ENCODE measurements around the gene CALD1. TPM values are rescaled to one million over a fixed set of nuclear protein-coding genes. Genes with fewer than 3 reads are reported as not detected.

The CALD1 gene
- total and polyA plus RNA-seq, 2 experiments from 2014 or later = 132 to 842 TPM

- Histone ChIP-seq H3K27ac (ENCODE audit: low read depth) (no peak overlapping the region), H3K36me3 (ENCODE audit: insufficient read depth) (peaks cover 13% of the 10 kb centered on the region; the same call in 1 of the 2 replicates), H3K4me1 (ENCODE audit: insufficient read depth) (peaks cover 13% of the 10 kb centered on the region; the same call in 1 of the 2 replicates), H2AFZ (no peak overlapping the region), H3K27me3 (ENCODE audit: insufficient read depth) (no peaks in the 10 kb centered on the region), H3K9me2 (ENCODE audit: insufficient read depth) (no peaks in the 10 kb centered on the region), H4K20me1 (replicated peaks; ENCODE audit: insufficient read depth) (peaks cover 10% of the 10 kb centered on the region; the same call in 1 of the 2 replicates), H3K4me2 (no peak overlapping the region), H3F3A (replicated peaks; ENCODE audit: low read depth) (no peaks in the 10 kb centered on the region), H3K79me2 (replicated peaks; ENCODE audit: insufficient read depth) (peaks cover 71% of the 10 kb centered on the region), H3K4me3 (no peak overlapping the region)
- Mint-ChIP-seq H3K9me3 (peaks cover 30% of the 10 kb centered on the region), H3K4me3 (no peak overlapping the region), H3K27ac (no peak overlapping the region), H3K36me3 (ENCODE audit: low read depth) (peaks cover 46% of the 10 kb centered on the region), H3K4me1 (peaks cover 33% of the 10 kb centered on the region), H3K27me3 (ENCODE audit: insufficient read depth, low read depth, poor library complexity) (peaks cover 3% of the 10 kb centered on the region)
- ATAC-seq (no peak), DNase-seq (ENCODE audit: low spot score) (no peak)
- TF ChIP-seq POLR2AphosphoS5 (IDR thresholded peaks at IDR 0.05; ENCODE audit: low read depth) (no peak), CREB1 (CRISPR knock-in tag; IDR thresholded peaks at IDR 0.05; ENCODE audit: low read depth) (no peak), ZNF331 (CRISPR knock-in tag; IDR thresholded peaks at IDR 0.05; ENCODE audit: low read depth) (no peak), EZH2phosphoT487 (IDR thresholded peaks at IDR 0.05; ENCODE audit: unreplicated experiment) (no peak), NANOG (IDR thresholded peaks at IDR 0.05; ENCODE audit: borderline replicate concordance) (no peak), CTCF (conservative IDR thresholded peaks at IDR 0.05; ENCODE audit: low read depth in 2 of 2) (no peak), ZNF114 (CRISPR knock-in tag; IDR thresholded peaks at IDR 0.05) (no peak), JUNB (IDR thresholded peaks at IDR 0.05; ENCODE audit: unreplicated experiment) (no peak), EZH2 (IDR thresholded peaks at IDR 0.05; ENCODE audit: low read depth, unreplicated experiment) (no peak), STAT1 (IDR thresholded peaks at IDR 0.05; ENCODE audit: unreplicated experiment) (no peak)
- TF ChIP-seq, protein P1, sequence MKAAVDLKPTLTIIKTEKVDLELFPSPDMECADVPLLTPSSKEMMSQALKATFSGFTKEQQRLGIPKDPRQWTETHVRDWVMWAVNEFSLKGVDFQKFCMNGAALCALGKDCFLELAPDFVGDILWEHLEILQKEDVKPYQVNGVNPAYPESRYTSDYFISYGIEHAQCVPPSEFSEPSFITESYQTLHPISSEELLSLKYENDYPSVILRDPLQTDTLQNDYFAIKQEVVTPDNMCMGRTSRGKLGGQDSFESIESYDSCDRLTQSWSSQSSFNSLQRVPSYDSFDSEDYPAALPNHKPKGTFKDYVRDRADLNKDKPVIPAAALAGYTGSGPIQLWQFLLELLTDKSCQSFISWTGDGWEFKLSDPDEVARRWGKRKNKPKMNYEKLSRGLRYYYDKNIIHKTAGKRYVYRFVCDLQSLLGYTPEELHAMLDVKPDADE (IDR thresholded peaks at IDR 0.05) = no peak
- TF ChIP-seq, protein P2, sequence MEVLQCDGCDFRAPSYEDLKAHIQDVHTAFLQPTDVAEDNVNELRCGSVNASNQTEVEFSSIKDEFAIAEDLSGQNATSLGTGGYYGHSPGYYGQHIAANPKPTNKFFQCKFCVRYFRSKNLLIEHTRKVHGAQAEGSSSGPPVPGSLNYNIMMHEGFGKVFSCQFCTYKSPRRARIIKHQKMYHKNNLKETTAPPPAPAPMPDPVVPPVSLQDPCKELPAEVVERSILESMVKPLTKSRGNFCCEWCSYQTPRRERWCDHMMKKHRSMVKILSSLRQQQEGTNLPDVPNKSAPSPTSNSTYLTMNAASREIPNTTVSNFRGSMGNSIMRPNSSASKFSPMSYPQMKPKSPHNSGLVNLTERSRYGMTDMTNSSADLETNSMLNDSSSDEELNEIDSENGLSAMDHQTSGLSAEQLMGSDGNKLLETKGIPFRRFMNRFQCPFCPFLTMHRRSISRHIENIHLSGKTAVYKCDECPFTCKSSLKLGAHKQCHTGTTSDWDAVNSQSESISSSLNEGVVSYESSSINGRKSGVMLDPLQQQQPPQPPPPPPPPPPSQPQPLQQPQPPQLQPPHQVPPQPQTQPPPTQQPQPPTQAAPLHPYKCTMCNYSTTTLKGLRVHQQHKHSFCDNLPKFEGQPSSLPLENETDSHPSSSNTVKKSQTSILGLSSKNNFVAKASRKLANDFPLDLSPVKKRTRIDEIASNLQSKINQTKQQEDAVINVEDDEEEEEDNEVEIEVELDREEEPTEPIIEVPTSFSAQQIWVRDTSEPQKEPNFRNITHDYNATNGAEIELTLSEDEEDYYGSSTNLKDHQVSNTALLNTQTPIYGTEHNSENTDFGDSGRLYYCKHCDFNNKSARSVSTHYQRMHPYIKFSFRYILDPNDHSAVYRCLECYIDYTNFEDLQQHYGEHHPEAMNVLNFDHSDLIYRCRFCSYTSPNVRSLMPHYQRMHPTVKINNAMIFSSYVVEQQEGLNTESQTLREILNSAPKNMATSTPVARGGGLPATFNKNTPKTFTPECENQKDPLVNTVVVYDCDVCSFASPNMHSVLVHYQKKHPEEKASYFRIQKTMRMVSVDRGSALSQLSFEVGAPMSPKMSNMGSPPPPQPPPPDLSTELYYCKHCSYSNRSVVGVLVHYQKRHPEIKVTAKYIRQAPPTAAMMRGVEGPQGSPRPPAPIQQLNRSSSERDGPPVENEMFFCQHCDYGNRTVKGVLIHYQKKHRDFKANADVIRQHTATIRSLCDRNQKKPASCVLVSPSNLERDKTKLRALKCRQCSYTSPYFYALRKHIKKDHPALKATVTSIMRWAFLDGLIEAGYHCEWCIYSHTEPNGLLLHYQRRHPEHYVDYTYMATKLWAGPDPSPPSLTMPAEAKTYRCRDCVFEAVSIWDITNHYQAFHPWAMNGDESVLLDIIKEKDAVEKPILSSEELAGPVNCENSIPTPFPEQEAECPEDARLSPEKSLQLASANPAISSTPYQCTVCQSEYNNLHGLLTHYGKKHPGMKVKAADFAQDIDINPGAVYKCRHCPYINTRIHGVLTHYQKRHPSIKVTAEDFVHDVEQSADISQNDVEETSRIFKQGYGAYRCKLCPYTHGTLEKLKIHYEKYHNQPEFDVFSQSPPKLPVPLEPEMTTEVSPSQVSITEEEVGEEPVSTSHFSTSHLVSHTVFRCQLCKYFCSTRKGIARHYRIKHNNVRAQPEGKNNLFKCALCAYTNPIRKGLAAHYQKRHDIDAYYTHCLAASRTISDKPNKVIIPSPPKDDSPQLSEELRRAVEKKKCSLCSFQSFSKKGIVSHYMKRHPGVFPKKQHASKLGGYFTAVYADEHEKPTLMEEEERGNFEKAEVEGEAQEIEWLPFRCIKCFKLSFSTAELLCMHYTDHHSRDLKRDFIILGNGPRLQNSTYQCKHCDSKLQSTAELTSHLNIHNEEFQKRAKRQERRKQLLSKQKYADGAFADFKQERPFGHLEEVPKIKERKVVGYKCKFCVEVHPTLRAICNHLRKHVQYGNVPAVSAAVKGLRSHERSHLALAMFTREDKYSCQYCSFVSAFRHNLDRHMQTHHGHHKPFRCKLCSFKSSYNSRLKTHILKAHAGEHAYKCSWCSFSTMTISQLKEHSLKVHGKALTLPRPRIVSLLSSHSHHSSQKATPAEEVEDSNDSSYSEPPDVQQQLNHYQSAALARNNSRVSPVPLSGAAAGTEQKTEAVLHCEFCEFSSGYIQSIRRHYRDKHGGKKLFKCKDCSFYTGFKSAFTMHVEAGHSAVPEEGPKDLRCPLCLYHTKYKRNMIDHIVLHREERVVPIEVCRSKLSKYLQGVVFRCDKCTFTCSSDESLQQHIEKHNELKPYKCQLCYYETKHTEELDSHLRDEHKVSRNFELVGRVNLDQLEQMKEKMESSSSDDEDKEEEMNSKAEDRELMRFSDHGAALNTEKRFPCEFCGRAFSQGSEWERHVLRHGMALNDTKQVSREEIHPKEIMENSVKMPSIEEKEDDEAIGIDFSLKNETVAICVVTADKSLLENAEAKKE (CRISPR knock-in tag; IDR thresholded peaks at IDR 0.05) = no peak
- TF ChIP-seq, protein P3, sequence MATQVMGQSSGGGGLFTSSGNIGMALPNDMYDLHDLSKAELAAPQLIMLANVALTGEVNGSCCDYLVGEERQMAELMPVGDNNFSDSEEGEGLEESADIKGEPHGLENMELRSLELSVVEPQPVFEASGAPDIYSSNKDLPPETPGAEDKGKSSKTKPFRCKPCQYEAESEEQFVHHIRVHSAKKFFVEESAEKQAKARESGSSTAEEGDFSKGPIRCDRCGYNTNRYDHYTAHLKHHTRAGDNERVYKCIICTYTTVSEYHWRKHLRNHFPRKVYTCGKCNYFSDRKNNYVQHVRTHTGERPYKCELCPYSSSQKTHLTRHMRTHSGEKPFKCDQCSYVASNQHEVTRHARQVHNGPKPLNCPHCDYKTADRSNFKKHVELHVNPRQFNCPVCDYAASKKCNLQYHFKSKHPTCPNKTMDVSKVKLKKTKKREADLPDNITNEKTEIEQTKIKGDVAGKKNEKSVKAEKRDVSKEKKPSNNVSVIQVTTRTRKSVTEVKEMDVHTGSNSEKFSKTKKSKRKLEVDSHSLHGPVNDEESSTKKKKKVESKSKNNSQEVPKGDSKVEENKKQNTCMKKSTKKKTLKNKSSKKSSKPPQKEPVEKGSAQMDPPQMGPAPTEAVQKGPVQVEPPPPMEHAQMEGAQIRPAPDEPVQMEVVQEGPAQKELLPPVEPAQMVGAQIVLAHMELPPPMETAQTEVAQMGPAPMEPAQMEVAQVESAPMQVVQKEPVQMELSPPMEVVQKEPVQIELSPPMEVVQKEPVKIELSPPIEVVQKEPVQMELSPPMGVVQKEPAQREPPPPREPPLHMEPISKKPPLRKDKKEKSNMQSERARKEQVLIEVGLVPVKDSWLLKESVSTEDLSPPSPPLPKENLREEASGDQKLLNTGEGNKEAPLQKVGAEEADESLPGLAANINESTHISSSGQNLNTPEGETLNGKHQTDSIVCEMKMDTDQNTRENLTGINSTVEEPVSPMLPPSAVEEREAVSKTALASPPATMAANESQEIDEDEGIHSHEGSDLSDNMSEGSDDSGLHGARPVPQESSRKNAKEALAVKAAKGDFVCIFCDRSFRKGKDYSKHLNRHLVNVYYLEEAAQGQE (IDR thresholded peaks at IDR 0.05; ENCODE audit: unreplicated experiment) = no peak
Measured at GRCh38 chr7:134894928-134895327, 115.5 kb downstream of the CALD1 start.

Data from GM23338 (cell line).